Germinal center (tissue), 1 donor: ENCODE measurements around the gene SPTLC3.

Experiments used
- DNase-seq: peaks from one replicate; pipeline ENCODE4 v3.0.0; 2012; ENCODE audit warnings: mixed read lengths, low spot score

SPTLC3 gene

GRCh38 chr20:13199279-13199678 is 190.5 kb downstream of the SPTLC3 start:
- DNase-seq: no peak

DNA sequence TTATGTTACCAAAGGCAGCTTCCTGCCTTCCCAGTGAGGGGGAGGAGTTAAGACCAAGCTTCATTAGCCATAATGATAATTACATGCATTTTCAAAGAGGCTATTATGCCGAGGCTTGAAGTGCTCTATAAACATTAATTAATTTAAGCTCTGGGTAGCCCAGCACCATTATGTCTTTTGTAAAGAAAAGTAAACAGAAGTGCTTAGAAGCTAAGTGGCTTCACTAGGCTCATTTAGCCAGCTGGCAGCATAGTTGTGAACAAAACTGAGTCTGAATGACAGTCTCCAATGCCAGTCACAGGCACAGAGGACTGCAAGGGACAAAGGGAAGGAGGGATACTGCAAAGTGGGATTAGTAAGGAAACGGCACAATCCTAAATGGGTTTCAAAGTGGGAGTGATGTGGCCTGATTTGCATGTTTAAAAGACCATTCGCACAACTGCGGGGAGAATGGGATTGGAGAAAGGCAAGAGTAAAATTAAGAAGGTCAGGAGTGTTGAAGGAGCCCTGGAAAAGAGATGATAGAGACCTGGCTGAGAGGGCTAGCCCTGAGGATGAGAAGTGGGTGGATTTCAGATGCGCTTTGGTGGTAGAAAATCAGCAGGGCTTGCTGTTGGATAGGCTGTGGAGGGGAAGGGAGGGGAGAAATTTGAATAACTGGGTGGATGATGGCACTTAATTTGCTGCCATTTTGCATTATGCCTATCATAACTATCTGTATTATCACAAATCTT is 192.2 kb downstream of the SPTLC3 start:
- no peak for DNase-seq

- DNase-seq: no peak
Measured at GRCh38 chr20:13202565-13202964, 193.8 kb downstream of the SPTLC3 start.

DNA sequence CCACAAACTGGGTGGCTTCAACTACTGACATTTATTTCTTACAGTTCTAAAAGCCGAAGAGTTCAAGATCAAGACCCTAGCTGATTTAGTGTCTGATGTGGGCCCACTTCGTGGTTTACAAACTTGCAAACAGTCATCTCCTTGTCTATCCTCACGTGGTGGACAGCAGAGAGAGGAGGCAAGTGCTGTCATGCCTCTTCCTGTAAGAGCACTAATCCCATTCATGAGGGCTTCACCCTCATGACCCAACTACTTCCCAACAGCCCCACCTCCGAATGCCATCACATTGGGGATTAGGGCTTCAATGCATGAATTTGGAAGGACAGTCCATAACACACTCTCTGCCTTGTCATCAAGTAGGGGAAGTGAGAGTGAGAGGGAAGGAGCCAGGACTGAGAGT is 196.7 kb downstream of the SPTLC3 start:
- DNase-seq: no peak

DNA sequence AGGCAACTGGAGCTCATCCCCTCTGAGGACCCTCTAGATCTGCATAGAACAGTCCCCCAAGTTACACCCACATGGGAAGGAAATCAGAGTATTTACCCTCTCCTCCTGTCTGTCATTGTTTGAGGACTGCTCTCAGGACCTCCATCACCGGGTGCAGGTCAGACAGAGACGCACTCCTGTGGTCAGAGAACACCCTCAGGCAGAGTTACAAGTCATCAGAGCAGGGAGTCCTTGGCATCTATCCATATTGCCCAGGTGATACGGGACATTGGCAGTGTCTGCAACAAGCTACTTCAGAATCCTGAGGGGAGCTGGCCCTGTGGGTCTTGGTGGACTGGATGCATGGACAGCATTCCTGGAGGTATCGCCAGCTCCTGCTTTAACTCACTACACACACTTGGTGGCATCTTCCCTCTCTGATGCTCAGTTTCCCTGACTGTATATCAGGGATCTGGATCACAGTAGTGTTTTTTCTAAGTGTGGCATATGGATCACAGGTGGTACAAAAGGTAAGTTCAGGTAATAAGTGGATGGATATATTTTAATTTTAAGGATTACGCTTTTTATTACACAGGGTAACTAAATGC is 197.2 kb downstream of the SPTLC3 start:
- DNase-seq: no peak

GRCh38 chr20:13207016-13207415 is 198.2 kb downstream of the SPTLC3 start:
- DNase-seq: no peak

DNA sequence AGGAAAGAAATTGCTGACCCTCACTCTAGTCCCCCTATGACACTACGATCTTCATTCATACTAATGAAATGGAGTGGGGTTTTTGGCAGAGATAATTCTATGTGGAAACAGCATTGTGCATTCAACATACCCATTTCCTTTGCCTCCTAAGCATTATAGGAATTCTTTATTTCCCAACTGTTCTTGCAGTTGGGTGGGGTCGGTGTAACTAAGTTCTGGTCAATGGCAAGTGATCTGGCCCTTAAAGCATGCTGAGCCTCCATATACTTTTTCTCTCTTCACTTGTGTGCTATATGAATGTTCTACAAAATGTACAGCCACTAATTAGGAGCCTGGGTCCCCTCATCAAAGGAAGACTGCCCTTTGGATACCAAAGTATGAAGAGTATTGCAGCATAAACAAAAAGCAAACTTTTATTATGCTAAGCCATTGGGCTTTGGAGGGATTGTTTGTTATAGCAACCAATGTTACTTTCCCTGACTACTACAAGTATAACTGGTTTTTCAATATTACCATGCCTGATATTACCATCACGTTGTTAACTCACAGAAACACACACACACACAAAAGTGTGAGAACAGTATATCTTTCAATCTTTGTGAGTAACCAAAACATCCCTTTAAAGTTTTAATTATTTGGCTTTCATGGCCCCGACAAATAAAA is 203.3 kb downstream of the SPTLC3 start:
- no peak for DNase-seq

GRCh38 chr20:13212750-13213149 is 204.0 kb downstream of the SPTLC3 start:
- DNase-seq: no peak

DNA sequence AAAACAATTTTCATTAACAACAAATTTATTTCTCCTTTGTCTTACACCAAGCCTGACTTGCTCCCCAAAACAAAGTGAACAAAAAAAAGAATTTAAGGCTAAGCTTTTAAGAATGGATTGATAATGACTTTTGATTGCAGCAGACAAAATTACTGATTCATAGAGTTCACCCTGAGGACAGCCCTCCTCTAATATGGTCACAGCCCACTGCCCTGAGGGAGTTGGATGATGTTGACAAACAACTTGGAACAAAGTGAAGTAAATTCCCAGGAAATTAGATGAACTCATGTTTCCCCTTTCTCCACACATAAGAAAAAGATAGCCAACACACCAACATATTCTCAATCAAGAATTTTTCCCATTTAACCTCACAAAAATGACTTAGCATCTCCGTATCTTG is 204.6 kb downstream of the SPTLC3 start:
- no peak for DNase-seq

DNA sequence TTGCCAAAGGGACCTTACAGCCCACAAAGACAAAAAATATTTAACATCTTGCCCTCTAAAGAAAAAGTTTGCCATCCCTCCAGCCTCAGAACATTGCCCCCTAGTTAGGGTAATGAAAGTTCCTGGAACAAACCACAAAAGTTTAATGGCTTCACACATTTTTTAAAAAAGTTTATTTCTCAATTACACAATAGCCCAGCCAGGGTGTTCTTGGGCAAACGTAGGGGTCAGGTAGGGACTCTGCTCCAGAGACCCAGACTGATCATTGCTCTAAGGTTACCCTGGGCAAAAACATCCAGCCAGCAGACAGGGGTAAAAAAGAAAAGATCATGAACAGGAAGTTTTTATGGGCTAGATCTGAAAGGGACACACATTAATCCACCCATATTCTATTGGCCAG is 207.8 kb downstream of the SPTLC3 start:
- no peak for DNase-seq
